Natural killer cell (primary cell): ENCODE data around the gene STOX2. TPM values are rescaled to one million over a fixed set of nuclear protein-coding genes. Genes with fewer than 3 reads are reported as not detected.

Experiments used
- ATAC-seq, 3 donors: fragments of 150-1000 bp in 2 of 3; fragments of 200-7000 bp in 1 of 3; cut with Tn5 transposase; 1 replicate in 1 of 3; 2 replicates in 2 of 3; pipeline ENCODE4 v1.10.0; 2021; ENCODE audit warnings: mild to moderate bottlenecking in 2 of 3, moderate library complexity in 2 of 3
- DNase-seq, 2 donors: peaks; one replicate each; pipeline versions ENCODE4 v3.0.0 to v3.0.0-alpha.2; 2013 to 2021; ENCODE audit warnings: mixed read lengths in 1 of 2
- H3K27ac ChIP-seq: one replicate; pipeline ENCODE4 v1.5.1; 2013; ENCODE audit warnings: mild to moderate bottlenecking, low read length
- H3K27me3 ChIP-seq: one replicate; pipeline ENCODE4 v1.6.1; 2013; ENCODE audit warnings: low read length; ENCODE audit not compliant: control insufficient read depth, insufficient read depth
- H3K36me3 ChIP-seq: one replicate; pipeline ENCODE4 v1.6.1; 2013; ENCODE audit warnings: low read length; ENCODE audit not compliant: control insufficient read depth, insufficient read depth
- H3K4me1 ChIP-seq: one replicate; pipeline ENCODE4 v1.6.1; 2013; ENCODE audit warnings: low read length; ENCODE audit not compliant: control insufficient read depth, insufficient read depth
- H3K4me3 ChIP-seq: one replicate; pipeline ENCODE4 v1.5.1; 2013; ENCODE audit warnings: low read length
- H3K9me3 ChIP-seq: one replicate; pipeline ENCODE4 v1.6.1; 2013; ENCODE audit warnings: low read length; ENCODE audit not compliant: control insufficient read depth, insufficient read depth
- H3K27ac Mint-ChIP-seq, 2 donors: one replicate each; pipeline ENCODE4 v1.8.0; 2022; ENCODE audit warnings: mild to moderate bottlenecking in 2 of 2, mixed read lengths in 2 of 2, moderate library complexity in 1 of 2
- H3K27me3 Mint-ChIP-seq, 2 donors: one replicate each; pipeline ENCODE4 v1.8.0; 2022; ENCODE audit warnings: low read depth in 2 of 2, mixed read lengths in 2 of 2
- H3K36me3 Mint-ChIP-seq: one replicate; pipeline ENCODE4 v1.8.0; 2022; ENCODE audit warnings: mixed read lengths
- H3K4me1 Mint-ChIP-seq, 2 donors: one replicate each; pipeline ENCODE4 v1.8.0; 2022; ENCODE audit warnings: mixed read lengths in 2 of 2
- H3K4me3 Mint-ChIP-seq: one replicate; pipeline ENCODE4 v1.8.0; 2022; ENCODE audit warnings: mild to moderate bottlenecking, moderate library complexity, mixed read lengths
- H3K9me3 Mint-ChIP-seq, 2 donors: one replicate each; pipeline ENCODE4 v1.8.0; 2022; ENCODE audit warnings: mixed read lengths in 2 of 2
- CTCF ChIP-seq: fragments of 200-600 bp; IDR thresholded peaks from one replicate; pipeline ENCODE4 v1.8.0; 2022; ENCODE audit warnings: antibody characterized with exemption
- WGBS: methylation state at CpG from one replicate; pipeline ENCODE4 v1.1.7; 2013; ENCODE audit warnings: missing lambda C conversion rate; ENCODE audit not compliant: insufficient coverage; 5-methylcytosine and 5-hydroxymethylcytosine counted together
- intact Hi-C: fragments of 100-400 bp; cut with micrococcal nuclease; formaldehyde crosslinking; loops from one replicate; pipeline ENCODE4 v1.14.2; 2022
- total RNA-seq, 4 donors: library from RNA; stranded (reverse); fragments of 120-200 nt in 1 of 4; gene quantifications; one replicate each; pipeline versions ENCODE4 v1.2.3 to v1.2.4, GENCODE V29; 2013 to 2022

STOX2 gene
- total RNA-seq, 3 donors from 2014 or later (not counting 1 experiment from before 2014, with no cell fraction given): 0.23 TPM; not detected in 2

GRCh38 chr4:183936574-183937345 is 31.7 kb downstream of the STOX2 start:
- Mint-ChIP-seq H3K27me3 (peaks cover 0 to 5% of the 10 kb centered on the region in 2 donors), H3K4me1 (no peaks in the 10 kb centered on the region), H3K9me3 (no peaks in the 10 kb centered on the region), H3K4me3 (no peak overlapping the region), H3K27ac (no peak overlapping the region), H3K36me3 (no peaks in the 10 kb centered on the region)
- TF ChIP-seq CTCF: no peak
- H3K9me3 ChIP-seq: no peaks in the 10 kb centered on the region
- no peak for ATAC-seq
- intact Hi-C loops: no loop called here
- no peaks in the 10 kb centered on the region for H3K36me3 ChIP-seq
- H3K27me3 ChIP-seq: no peaks in the 10 kb centered on the region
- no peak for DNase-seq
- 84% methylated on average over 3 of the region's 3 CpGs for WGBS
- no peak overlapping the region for H3K27ac ChIP-seq
- no peaks in the 10 kb centered on the region for H3K4me1 ChIP-seq
- no peak overlapping the region for H3K4me3 ChIP-seq

GRCh38 chr4:183940864-183941263 is 35.8 kb downstream of the STOX2 start:
- Mint-ChIP-seq H3K36me3 (no peaks in the 10 kb centered on the region), H3K27ac (no peak overlapping the region), H3K27me3 (peaks cover 6 to 8% of the 10 kb centered on the region in 2 donors), H3K9me3 (no peaks in the 10 kb centered on the region), H3K4me1 (no peaks in the 10 kb centered on the region), H3K4me3 (no peak overlapping the region)
- ATAC-seq (no peak), DNase-seq (no peak)
- 0% methylated on average over 1 of the region's 4 CpGs for WGBS
- no peak for TF ChIP-seq CTCF
- no peak overlapping the region for H3K4me3 ChIP-seq
- H3K27ac ChIP-seq: no peak overlapping the region
- no peaks in the 10 kb centered on the region for H3K4me1 ChIP-seq
- H3K27me3 ChIP-seq: no peaks in the 10 kb centered on the region
- H3K9me3 ChIP-seq: no peaks in the 10 kb centered on the region
- no peaks in the 10 kb centered on the region for H3K36me3 ChIP-seq
- intact Hi-C loops: no loop called here

- no peak overlapping the region for H3K4me3 Mint-ChIP-seq
- intact Hi-C loops: no loop called here
- H3K36me3 ChIP-seq: no peaks in the 10 kb centered on the region
- H3K4me1 ChIP-seq: no peaks in the 10 kb centered on the region
- TF ChIP-seq CTCF: no peak
- no peak overlapping the region for H3K27ac Mint-ChIP-seq
- H3K4me3 ChIP-seq: no peak overlapping the region
- no peak for DNase-seq
- H3K36me3 Mint-ChIP-seq: no peaks in the 10 kb centered on the region
- H3K27ac ChIP-seq: no peak overlapping the region
- H3K9me3 Mint-ChIP-seq: no peaks in the 10 kb centered on the region
- ATAC-seq: no peak
- H3K4me1 Mint-ChIP-seq: no peaks in the 10 kb centered on the region
- H3K9me3 ChIP-seq: no peaks in the 10 kb centered on the region
- H3K27me3 ChIP-seq: no peaks in the 10 kb centered on the region
- peaks cover 3 to 8% of the 10 kb centered on the region in 2 donors for H3K27me3 Mint-ChIP-seq
Observed at GRCh38 chr4:183941964-183942363, 36.9 kb downstream of the STOX2 start.

- intact Hi-C loops: no loop called here
- WGBS: 89% methylated on average over 8 of the region's 8 CpGs
- Histone ChIP-seq H3K4me1 (no peaks in the 10 kb centered on the region), H3K27ac (no peak overlapping the region), H3K9me3 (no peaks in the 10 kb centered on the region), H3K27me3 (no peaks in the 10 kb centered on the region), H3K4me3 (no peak overlapping the region), H3K36me3 (no peaks in the 10 kb centered on the region)
- H3K27me3 Mint-ChIP-seq: peaks cover 3 to 18% of the 10 kb centered on the region in 2 donors
- H3K4me3 Mint-ChIP-seq: no peak overlapping the region
- no peak for DNase-seq
- no peak overlapping the region for H3K27ac Mint-ChIP-seq
- no peaks in the 10 kb centered on the region for H3K4me1 Mint-ChIP-seq
- ATAC-seq: no peak
- H3K9me3 Mint-ChIP-seq: no peaks in the 10 kb centered on the region
- TF ChIP-seq CTCF: no peak
- H3K36me3 Mint-ChIP-seq: no peaks in the 10 kb centered on the region
Observed at GRCh38 chr4:183945741-183946140, 40.6 kb downstream of the STOX2 start.
